Thyroid gland (tissue), 4 donors: ENCODE measurements around the gene TTI1. TPM values are rescaled to one million over a fixed set of nuclear protein-coding genes. Genes with fewer than 3 reads are reported as not detected.

Source experiments
- DNase-seq, 2 donors: peaks; one replicate each; pipeline ENCODE4 v3.0.0-alpha.2; 2019
- H3K27ac ChIP-seq, 3 donors: fragments of 200-600 bp; sonication (generic); 1 replicate in 2 of 3; 2 replicates in 1 of 3; pipeline ENCODE4 v1.5.1; 2016 to 2019; ENCODE audit warnings: mild to moderate bottlenecking in 1 of 3, moderate library complexity in 1 of 3
- H3K27me3 ChIP-seq: fragments of 200-600 bp; sonication (generic); one replicate; pipeline ENCODE4 v1.5.1; 2019
- H3K36me3 ChIP-seq, 2 donors: fragments of 200-600 bp; sonication (generic); one replicate each; pipeline ENCODE4 v1.5.1; 2016 to 2019
- H3K4me1 ChIP-seq, 2 donors: fragments of 200-600 bp; sonication (generic); one replicate each; pipeline ENCODE4 v1.5.1; 2017 to 2019
- H3K4me3 ChIP-seq, 3 donors: fragments of 200-600 bp; sonication (generic); replicated peaks in 1 of 3; 1 replicate in 2 of 3; 2 replicates in 1 of 3; pipeline ENCODE4 v1.5.1; 2016; ENCODE audit warnings: mild to moderate bottlenecking in 1 of 3
- H3K9me3 ChIP-seq: fragments of 200-600 bp; sonication (generic); one replicate; pipeline ENCODE4 v1.5.1; 2017
- POLR2A ChIP-seq, 2 donors: fragments of 450-650 bp; IDR thresholded peaks; one replicate each; pipeline ENCODE4 v1.6.1; 2017; ENCODE audit warnings: antibody characterized with exemption in 2 of 2, mild to moderate bottlenecking in 2 of 2, moderate library complexity in 1 of 2
- WGBS, 2 donors: methylation state at CpG; one replicate each; pipeline ENCODE4 v1.1.5; 2017; 5-methylcytosine and 5-hydroxymethylcytosine counted together
- intact Hi-C: fragments of 100-400 bp; cut with DNase I; formaldehyde crosslinking; loops from one replicate; pipeline ENCODE4 v1.15.1; 2023
- total RNA-seq, 4 donors: library from RNA; depleted of rRNA; stranded (reverse); fragments of >200 nt; gene quantifications; one replicate each; pipeline ENCODE4 v1.2.3, GENCODE V29; 2016
- TF ChIP-seq, protein P1 (sequence below), 6 experiments: fragments of 200-600 bp in 3 of 6; fragments of 450-650 bp in 3 of 6; sonication (generic) in 3 of 6; IDR thresholded peaks; one replicate each; pipeline ENCODE4 v1.5.1; 2016 to 2019; ENCODE audit warnings: antibody characterized with exemption in 6 of 6, mild to moderate bottlenecking in 2 of 6, inconsistent platforms in 1 of 6, moderate library complexity in 1 of 6

Gene TTI1
- total RNA-seq, 4 donors from 2014 or later, result 23.0 to 45.0 (median 30.1) TPM

DNA sequence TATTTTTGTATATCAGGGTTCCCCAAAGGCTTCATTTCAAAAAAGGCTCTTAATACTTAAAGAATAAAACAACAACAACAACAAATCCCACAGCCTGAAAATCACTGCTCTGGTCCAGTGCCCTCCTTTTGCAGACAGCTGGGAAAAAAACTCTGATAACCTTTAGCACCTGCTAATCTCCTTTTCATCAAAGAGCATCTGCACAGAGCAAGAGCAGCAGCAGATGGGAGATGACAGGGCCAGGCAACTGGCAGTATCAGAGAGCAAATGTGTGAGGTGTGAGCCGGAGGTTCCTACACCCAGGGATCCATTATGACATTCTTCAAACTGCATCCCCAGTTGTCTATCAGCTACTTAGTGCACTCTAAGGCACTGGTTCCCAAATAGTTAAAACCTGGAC is 25.7 kb downstream of the TTI1 start:
- no peak for DNase-seq
- TF ChIP-seq POLR2A (IDR thresholded peaks at IDR 0.05), result no peak
- TF ChIP-seq, protein P1, sequence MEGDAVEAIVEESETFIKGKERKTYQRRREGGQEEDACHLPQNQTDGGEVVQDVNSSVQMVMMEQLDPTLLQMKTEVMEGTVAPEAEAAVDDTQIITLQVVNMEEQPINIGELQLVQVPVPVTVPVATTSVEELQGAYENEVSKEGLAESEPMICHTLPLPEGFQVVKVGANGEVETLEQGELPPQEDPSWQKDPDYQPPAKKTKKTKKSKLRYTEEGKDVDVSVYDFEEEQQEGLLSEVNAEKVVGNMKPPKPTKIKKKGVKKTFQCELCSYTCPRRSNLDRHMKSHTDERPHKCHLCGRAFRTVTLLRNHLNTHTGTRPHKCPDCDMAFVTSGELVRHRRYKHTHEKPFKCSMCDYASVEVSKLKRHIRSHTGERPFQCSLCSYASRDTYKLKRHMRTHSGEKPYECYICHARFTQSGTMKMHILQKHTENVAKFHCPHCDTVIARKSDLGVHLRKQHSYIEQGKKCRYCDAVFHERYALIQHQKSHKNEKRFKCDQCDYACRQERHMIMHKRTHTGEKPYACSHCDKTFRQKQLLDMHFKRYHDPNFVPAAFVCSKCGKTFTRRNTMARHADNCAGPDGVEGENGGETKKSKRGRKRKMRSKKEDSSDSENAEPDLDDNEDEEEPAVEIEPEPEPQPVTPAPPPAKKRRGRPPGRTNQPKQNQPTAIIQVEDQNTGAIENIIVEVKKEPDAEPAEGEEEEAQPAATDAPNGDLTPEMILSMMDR (IDR thresholded peaks at IDR 0.05), result no peak
- H3K27me3 ChIP-seq, result no peaks in the 10 kb centered on the region
- H3K36me3 ChIP-seq, result peaks cover 12 to 13% of the 10 kb centered on the region in 2 donors
- H3K9me3 ChIP-seq, result no peaks in the 10 kb centered on the region
- no peaks in the 10 kb centered on the region for H3K4me1 ChIP-seq
- intact Hi-C loops, result no loop called here
- WGBS, 2 donors, result 92 to 94% methylated on average over 1 of the region's 1 CpG
- H3K27ac ChIP-seq, result no peak overlapping the region
- no peak overlapping the region for H3K4me3 ChIP-seq

DNA sequence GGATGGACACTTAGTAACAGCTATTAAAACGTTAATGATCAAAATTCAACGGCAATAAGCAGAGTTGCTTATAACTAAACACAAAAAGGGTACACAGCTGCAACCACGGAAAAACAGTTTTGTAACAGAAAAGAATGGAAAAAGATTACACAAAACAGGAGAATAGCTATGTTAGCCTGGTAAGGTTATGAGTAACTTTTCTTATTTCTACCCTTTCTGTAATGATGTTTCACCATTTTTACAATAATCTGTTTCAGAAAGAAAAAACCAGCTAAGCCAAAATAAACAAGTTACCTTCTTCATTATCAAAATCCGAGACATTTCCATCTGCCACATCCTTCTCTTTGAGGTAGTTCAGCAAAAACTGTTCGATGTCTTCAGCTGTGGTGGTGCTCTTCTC is 27.4 kb downstream of the TTI1 start:
- Histone ChIP-seq H3K4me3 (no peak overlapping the region), H3K36me3 (peaks cover 0 to 9% of the 10 kb centered on the region in 2 donors), H3K27me3 (no peaks in the 10 kb centered on the region), H3K9me3 (no peaks in the 10 kb centered on the region), H3K4me1 (no peaks in the 10 kb centered on the region), H3K27ac (no peak overlapping the region)
- no peak for TF ChIP-seq POLR2A (IDR thresholded peaks at IDR 0.05)
- TF ChIP-seq, protein P1 (IDR thresholded peaks at IDR 0.05), result no peak
- WGBS, 2 donors, result 83 to 88% methylated on average over 5 of the region's 5 CpGs
- DNase-seq, result no peak
- intact Hi-C loops, result no loop called here

DNA sequence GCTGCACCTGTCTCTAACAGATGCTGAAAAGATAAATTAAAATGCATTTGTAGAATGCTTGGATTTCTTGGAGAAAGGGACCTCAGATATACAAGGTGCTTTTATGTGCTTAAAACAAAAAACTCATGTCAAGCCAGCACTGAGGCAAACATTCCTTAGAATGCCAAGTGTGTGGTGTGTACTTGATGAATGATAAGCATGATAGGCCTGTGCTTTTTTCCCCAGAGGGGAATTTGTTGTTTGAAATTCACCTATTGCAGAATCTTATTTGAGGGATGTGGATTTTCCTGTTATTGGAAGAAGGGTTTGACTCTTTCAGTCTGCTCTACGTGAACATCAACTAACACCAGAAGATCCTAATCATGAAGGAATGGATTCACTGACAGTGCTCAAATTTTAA is 28.8 kb downstream of the TTI1 start:
- TF ChIP-seq, protein P1 (IDR thresholded peaks at IDR 0.05), result no peak
- TF ChIP-seq POLR2A (IDR thresholded peaks at IDR 0.05), result no peak
- intact Hi-C loops, result no loop called here
- WGBS, 2 donors, result 100% methylated on average over 1 of the region's 1 CpG
- Histone ChIP-seq H3K27me3 (no peaks in the 10 kb centered on the region), H3K4me3 (no peak overlapping the region), H3K4me1 (no peaks in the 10 kb centered on the region), H3K36me3 (peaks cover 6 to 15% of the 10 kb centered on the region in 2 donors), H3K27ac (no peak overlapping the region), H3K9me3 (no peaks in the 10 kb centered on the region)
- no peak for DNase-seq

DNA sequence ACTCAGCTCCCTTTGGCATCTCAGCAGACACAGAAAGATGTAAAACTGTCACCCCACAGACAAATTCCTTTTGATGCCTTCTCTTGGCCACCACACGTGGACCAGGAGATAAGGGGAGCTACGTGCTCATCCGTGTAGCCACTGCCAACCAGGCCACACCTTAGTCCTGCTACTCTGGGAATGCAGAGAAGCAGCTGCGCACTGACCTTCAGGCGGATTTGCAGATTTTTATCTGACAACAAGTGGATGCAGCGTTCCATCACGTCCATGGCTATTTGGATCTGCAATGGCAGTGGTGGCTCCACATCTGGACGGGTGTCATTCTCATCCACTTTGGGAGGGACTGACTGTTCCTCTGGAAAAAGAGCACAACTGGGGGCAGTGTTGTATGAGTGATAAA is 30.8 kb downstream of the TTI1 start:
- intact Hi-C loops, result no loop called here

DNA sequence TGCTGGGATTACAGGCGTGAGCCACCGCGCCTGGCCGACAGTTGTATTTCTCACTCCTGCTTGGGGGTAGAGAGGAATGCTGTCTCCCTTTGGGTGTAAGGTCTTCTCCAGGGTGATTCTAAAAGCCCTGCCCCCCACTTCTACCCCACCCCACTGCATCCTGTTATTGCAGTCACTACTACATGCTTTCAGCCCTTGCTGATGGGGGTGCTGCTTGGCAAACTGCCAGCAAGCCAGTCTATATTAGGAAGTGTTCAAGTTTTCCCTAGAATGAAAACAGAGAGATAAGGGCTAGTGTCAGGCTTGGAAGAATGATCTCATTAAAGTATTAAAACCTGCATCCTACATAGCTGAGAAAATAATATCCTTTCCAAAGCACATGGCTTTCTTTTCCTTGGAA is 31.3 kb downstream of the TTI1 start:
- intact Hi-C loops, result no loop called here
- H3K36me3 ChIP-seq, result peaks cover 18 to 22% of the 10 kb centered on the region in 2 donors
- H3K9me3 ChIP-seq, result no peaks in the 10 kb centered on the region
- 95 to 98% methylated on average over 4 of the region's 4 CpGs for WGBS, 2 donors
- H3K27ac ChIP-seq, result no peak overlapping the region
- no peak for DNase-seq
- H3K4me1 ChIP-seq, result no peaks in the 10 kb centered on the region
- no peaks in the 10 kb centered on the region for H3K27me3 ChIP-seq
- H3K4me3 ChIP-seq, result no peak overlapping the region
- TF ChIP-seq, protein P1 (IDR thresholded peaks at IDR 0.05), result no peak
- TF ChIP-seq POLR2A (IDR thresholded peaks at IDR 0.05), result no peak

More for the DNA sequence above, 30.8 kb downstream of the TTI1 start:
- no peak for TF ChIP-seq POLR2A (IDR thresholded peaks at IDR 0.05)
- TF ChIP-seq, protein P1 (IDR thresholded peaks at IDR 0.05), result no peak
- Histone ChIP-seq H3K4me1 (no peaks in the 10 kb centered on the region), H3K27ac (no peak overlapping the region), H3K27me3 (no peaks in the 10 kb centered on the region), H3K36me3 (peaks cover 18 to 20% of the 10 kb centered on the region in 2 donors), H3K9me3 (no peaks in the 10 kb centered on the region), H3K4me3 (no peak overlapping the region)
- DNase-seq, result no peak
- 89 to 91% methylated on average over 8 of the region's 8 CpGs for WGBS, 2 donors
